ENCODE data around the gene CCPG1.

The CCPG1 gene

DNA sequence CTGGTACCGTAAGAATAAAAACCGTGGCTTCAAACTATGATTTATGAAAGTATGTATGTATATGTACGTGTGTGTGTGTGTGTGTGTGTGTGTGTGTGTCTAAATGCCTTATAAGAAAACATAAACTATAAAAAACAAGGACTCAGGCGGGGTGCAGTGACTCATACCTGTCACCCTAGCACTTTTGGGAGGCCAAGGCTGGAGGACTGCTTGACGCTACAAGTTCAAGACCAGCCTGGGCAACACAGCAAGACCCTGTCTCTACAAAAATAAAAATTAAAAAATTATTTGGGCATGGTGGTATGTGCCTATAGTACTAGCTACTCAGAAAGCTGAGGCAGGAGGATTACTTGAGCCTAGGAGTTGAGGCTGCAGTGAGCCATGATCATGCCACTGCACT lies 29.1 kb downstream of the CCPG1 start:
- TF ChIP-seq, protein P1, sequence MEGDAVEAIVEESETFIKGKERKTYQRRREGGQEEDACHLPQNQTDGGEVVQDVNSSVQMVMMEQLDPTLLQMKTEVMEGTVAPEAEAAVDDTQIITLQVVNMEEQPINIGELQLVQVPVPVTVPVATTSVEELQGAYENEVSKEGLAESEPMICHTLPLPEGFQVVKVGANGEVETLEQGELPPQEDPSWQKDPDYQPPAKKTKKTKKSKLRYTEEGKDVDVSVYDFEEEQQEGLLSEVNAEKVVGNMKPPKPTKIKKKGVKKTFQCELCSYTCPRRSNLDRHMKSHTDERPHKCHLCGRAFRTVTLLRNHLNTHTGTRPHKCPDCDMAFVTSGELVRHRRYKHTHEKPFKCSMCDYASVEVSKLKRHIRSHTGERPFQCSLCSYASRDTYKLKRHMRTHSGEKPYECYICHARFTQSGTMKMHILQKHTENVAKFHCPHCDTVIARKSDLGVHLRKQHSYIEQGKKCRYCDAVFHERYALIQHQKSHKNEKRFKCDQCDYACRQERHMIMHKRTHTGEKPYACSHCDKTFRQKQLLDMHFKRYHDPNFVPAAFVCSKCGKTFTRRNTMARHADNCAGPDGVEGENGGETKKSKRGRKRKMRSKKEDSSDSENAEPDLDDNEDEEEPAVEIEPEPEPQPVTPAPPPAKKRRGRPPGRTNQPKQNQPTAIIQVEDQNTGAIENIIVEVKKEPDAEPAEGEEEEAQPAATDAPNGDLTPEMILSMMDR (IDR thresholded peaks at IDR 0.05; ENCODE audit: low read depth, low read length, poor library complexity, severe bottlenecking): no peak
- TF ChIP-seq EZH2phosphoT487 (IDR thresholded peaks at IDR 0.05; ENCODE audit: borderline replicate concordance, low read length): no peak
- Histone ChIP-seq H3K9me2 (replicated peaks; ENCODE audit: control insufficient read depth, low read length) (no peaks in the 10 kb centered on the region), H3K36me3 (ENCODE audit: control insufficient read depth, low read length) (no peaks in the 10 kb centered on the region), H3K27ac (ENCODE audit: low read depth, low read length) (no peak overlapping the region), H3K4me2 (ENCODE audit: low read length) (no peak overlapping the region), H3F3A (ENCODE audit: control insufficient read depth, insufficient read depth) (no peaks in the 10 kb centered on the region), H3K79me2 (ENCODE audit: control insufficient read depth, low read length) (no peaks in the 10 kb centered on the region), H3K4me1 (ENCODE audit: control insufficient read depth, low read length) (no peaks in the 10 kb centered on the region), H4K20me1 (ENCODE audit: control insufficient read depth, insufficient read depth, low read depth, low read length) (no peaks in the 10 kb centered on the region), H3K4me3 (ENCODE audit: low read length) (no peak overlapping the region), H3K27me3 (ENCODE audit: control insufficient read depth, low read length) (no peaks in the 10 kb centered on the region), H3K9me3 (ENCODE audit: control insufficient read depth, insufficient read depth, low read length) (no peaks in the 10 kb centered on the region)

DNA sequence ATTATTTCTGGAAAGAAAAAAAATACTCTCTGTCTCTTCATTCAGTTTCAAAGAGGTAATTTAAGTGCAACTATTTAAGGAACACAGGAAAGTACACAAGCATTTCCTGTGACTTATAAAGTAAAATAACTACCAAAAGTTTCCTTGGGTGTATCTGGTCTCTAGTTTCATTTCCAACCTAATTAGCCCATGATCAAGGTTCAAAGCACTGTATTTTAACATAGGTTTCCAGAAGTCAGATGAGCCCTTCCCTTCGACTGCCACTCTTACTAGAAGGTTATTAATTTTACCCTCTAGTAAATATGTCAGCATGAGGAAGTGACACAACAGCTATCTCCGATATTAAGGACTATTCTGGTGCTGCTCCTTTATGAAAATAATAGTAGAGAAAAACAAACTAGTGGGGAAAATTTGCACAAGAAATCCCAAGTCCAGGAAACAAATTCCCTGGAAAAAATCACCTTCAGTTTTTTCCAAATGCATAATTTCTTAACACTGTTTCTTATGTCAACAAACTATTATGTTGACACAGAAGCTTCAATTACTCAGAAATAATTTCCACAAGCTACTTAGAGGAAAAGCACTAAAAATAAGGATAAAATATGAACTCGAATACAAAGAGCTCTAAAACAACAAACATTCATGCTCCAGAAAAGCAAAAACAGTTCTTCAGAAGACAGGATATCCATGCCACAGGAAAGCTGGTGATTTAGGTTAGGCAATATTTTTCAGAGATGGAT lies 35.3 kb downstream of the CCPG1 start:
- Histone ChIP-seq H3K4me2 (ENCODE audit: low read length) (peak overlapping the region; percentile 44), H3K4me1 (ENCODE audit: control insufficient read depth, low read length) (peaks cover 13% of the 10 kb centered on the region), H3K9me2 (replicated peaks; ENCODE audit: control insufficient read depth, low read length) (no peaks in the 10 kb centered on the region), H3K79me2 (ENCODE audit: control insufficient read depth, low read length) (no peaks in the 10 kb centered on the region), H3F3A (ENCODE audit: control insufficient read depth, insufficient read depth) (no peaks in the 10 kb centered on the region), H3K27ac (ENCODE audit: low read depth, low read length) (no peak overlapping the region), H3K4me3 (ENCODE audit: low read length) (no peak overlapping the region), H4K20me1 (ENCODE audit: control insufficient read depth, insufficient read depth, low read depth, low read length) (no peaks in the 10 kb centered on the region), H3K27me3 (ENCODE audit: control insufficient read depth, low read length) (no peaks in the 10 kb centered on the region), H3K36me3 (ENCODE audit: control insufficient read depth, low read length) (no peaks in the 10 kb centered on the region), H3K9me3 (ENCODE audit: control insufficient read depth, insufficient read depth, low read length) (no peaks in the 10 kb centered on the region)
- no peak for TF ChIP-seq EZH2phosphoT487 (IDR thresholded peaks at IDR 0.05; ENCODE audit: borderline replicate concordance, low read length)
- TF ChIP-seq, protein P1 (IDR thresholded peaks at IDR 0.05; ENCODE audit: low read depth, low read length, poor library complexity, severe bottlenecking): no peak

DNA sequence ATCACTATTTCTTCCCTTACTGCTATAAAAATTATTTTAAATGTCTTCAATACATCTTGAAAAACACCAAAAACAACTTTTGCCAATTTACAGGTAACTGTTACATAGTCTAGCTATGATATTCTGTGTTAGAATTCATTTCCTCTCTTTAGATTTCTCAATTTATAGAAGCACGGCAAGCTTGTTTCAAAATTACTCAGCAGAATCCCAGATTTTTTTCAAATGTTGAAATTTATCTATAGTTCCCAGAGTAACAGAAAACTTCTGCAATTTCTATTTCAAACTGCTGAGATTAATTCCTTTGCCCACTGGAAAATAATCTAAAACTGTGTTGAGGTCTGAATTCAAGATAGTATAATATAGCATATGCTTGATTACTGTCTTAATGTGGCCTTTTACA lies 41.2 kb downstream of the CCPG1 start:
- Histone ChIP-seq H3K27ac (ENCODE audit: low read depth, low read length) (no peak overlapping the region), H3F3A (ENCODE audit: control insufficient read depth, insufficient read depth) (no peaks in the 10 kb centered on the region), H3K27me3 (ENCODE audit: control insufficient read depth, low read length) (no peaks in the 10 kb centered on the region), H3K9me3 (ENCODE audit: control insufficient read depth, insufficient read depth, low read length) (no peaks in the 10 kb centered on the region), H3K9me2 (replicated peaks; ENCODE audit: control insufficient read depth, low read length) (no peaks in the 10 kb centered on the region), H3K4me3 (ENCODE audit: low read length) (no peak overlapping the region), H3K4me1 (ENCODE audit: control insufficient read depth, low read length) (no peaks in the 10 kb centered on the region; the same call in 1 of the 2 replicates), H3K4me2 (ENCODE audit: low read length) (no peak overlapping the region), H3K79me2 (ENCODE audit: control insufficient read depth, low read length) (no peaks in the 10 kb centered on the region), H4K20me1 (ENCODE audit: control insufficient read depth, insufficient read depth, low read depth, low read length) (no peaks in the 10 kb centered on the region), H3K36me3 (ENCODE audit: control insufficient read depth, low read length) (no peaks in the 10 kb centered on the region)
- TF ChIP-seq EZH2phosphoT487 (IDR thresholded peaks at IDR 0.05; ENCODE audit: borderline replicate concordance, low read length): no peak
- TF ChIP-seq, protein P1 (IDR thresholded peaks at IDR 0.05; ENCODE audit: low read depth, low read length, poor library complexity, severe bottlenecking): no peak
